Trophoblast cell (in vitro differentiated cells and primary cell): ENCODE data around the gene TFB2M.

Experiments used
- DNase-seq, 2 donors: peaks; one replicate each; pipeline ENCODE4 v3.0.0-alpha.2; 2016
- H2AFZ ChIP-seq: 2 replicates; pipeline ENCODE4 v1.6.1; 2013; ENCODE audit warnings: low read length, moderate library complexity, mild to moderate bottlenecking; ENCODE audit not compliant: insufficient read depth, poor library complexity
- H2AK5ac ChIP-seq: 2 replicates; pipeline ENCODE4 v1.6.1; 2013; ENCODE audit warnings: mild to moderate bottlenecking, low read length
- H2BK120ac ChIP-seq: 2 replicates; pipeline ENCODE4 v1.6.1; 2013; ENCODE audit warnings: low read length, mild to moderate bottlenecking, moderate library complexity; ENCODE audit not compliant: insufficient read depth, poor library complexity
- H2BK12ac ChIP-seq: 2 replicates; pipeline ENCODE4 v1.6.1; 2013; ENCODE audit warnings: mild to moderate bottlenecking, low read length, moderate library complexity
- H2BK5ac ChIP-seq: 2 replicates; pipeline ENCODE4 v1.6.1; 2013; ENCODE audit warnings: low read length, low read depth, moderate library complexity, mild to moderate bottlenecking; ENCODE audit not compliant: poor library complexity
- H3K14ac ChIP-seq: 2 replicates; pipeline ENCODE4 v1.6.1; 2013; ENCODE audit warnings: mild to moderate bottlenecking, low read length
- H3K18ac ChIP-seq: 2 replicates; pipeline ENCODE4 v1.6.1; 2013; ENCODE audit warnings: mild to moderate bottlenecking, low read length
- H3K23ac ChIP-seq: 2 replicates; pipeline ENCODE4 v1.6.1; 2013; ENCODE audit warnings: low read length
- H3K27ac ChIP-seq: 2 replicates; pipeline ENCODE4 v1.5.1; 2013; ENCODE audit warnings: low read depth, mild to moderate bottlenecking, inconsistent platforms, low read length, moderate library complexity
- H3K27me3 ChIP-seq: 2 replicates; pipeline ENCODE4 v1.6.1; 2013; ENCODE audit warnings: inconsistent platforms, mild to moderate bottlenecking, low read length, moderate library complexity; ENCODE audit not compliant: insufficient read depth
- H3K36me3 ChIP-seq, 2 experiments: 1 replicate in 1 of 2; 2 replicates in 1 of 2; pipeline ENCODE4 v1.6.1; 2013; ENCODE audit warnings: low read length in 2 of 2, mild to moderate bottlenecking in 2 of 2, moderate library complexity in 1 of 2; ENCODE audit not compliant: insufficient read depth in 2 of 2, control insufficient read depth in 1 of 2
- H3K4ac ChIP-seq: 2 replicates; pipeline ENCODE4 v1.6.1; 2013; ENCODE audit warnings: low read depth, mild to moderate bottlenecking, low read length, moderate library complexity
- H3K4me1 ChIP-seq, 2 experiments: 1 replicate in 1 of 2; 2 replicates in 1 of 2; pipeline ENCODE4 v1.6.1; 2013; ENCODE audit warnings: low read length in 2 of 2, mild to moderate bottlenecking in 2 of 2, moderate library complexity in 1 of 2; ENCODE audit not compliant: insufficient read depth in 2 of 2, control insufficient read depth in 1 of 2
- H3K4me2 ChIP-seq: 2 replicates; pipeline ENCODE4 v1.6.1; 2013; ENCODE audit warnings: inconsistent platforms, mild to moderate bottlenecking, low read length, moderate library complexity
- H3K4me3 ChIP-seq: 2 replicates; pipeline ENCODE4 v1.5.1; 2013; ENCODE audit warnings: mild to moderate bottlenecking, low read depth, low read length, inconsistent platforms
- H3K79me1 ChIP-seq: one replicate; pipeline ENCODE4 v1.6.1; 2013; ENCODE audit warnings: low read length
- H3K79me2 ChIP-seq: 2 replicates; pipeline ENCODE4 v1.6.1; 2013; ENCODE audit warnings: low read length, mild to moderate bottlenecking; ENCODE audit not compliant: control insufficient read depth, insufficient read depth, poor library complexity
- H3K9ac ChIP-seq: 2 replicates; pipeline ENCODE4 v1.6.1; 2013; ENCODE audit warnings: mild to moderate bottlenecking, low read length
- H3K9me3 ChIP-seq: 2 replicates; pipeline ENCODE4 v1.6.1; 2013; ENCODE audit warnings: low read depth, mild to moderate bottlenecking, control low read depth, inconsistent platforms, low read length; ENCODE audit not compliant: insufficient read depth
- H4K12ac ChIP-seq: 2 replicates; pipeline ENCODE4 v1.6.1; 2013; ENCODE audit warnings: low read depth, mild to moderate bottlenecking, low read length, moderate library complexity
- H4K8ac ChIP-seq: 2 replicates; pipeline ENCODE4 v1.6.1; 2013; ENCODE audit warnings: low read depth, mild to moderate bottlenecking, low read length, moderate library complexity
- H4K91ac ChIP-seq: one replicate; pipeline ENCODE4 v1.6.1; 2013; ENCODE audit warnings: low read depth, mild to moderate bottlenecking, low read length, moderate library complexity
- WGBS: extraction: QIAGEN DNeasy Blood & Tissue Kit; methylation state at CpG from one replicate; pipeline ENCODE4 v1.1.7; 2013; ENCODE audit warnings: missing lambda C conversion rate; ENCODE audit not compliant: insufficient read length, insufficient coverage; ENCODE audit errors: extremely low coverage; 5-methylcytosine and 5-hydroxymethylcytosine counted together

The TFB2M gene

DNA sequence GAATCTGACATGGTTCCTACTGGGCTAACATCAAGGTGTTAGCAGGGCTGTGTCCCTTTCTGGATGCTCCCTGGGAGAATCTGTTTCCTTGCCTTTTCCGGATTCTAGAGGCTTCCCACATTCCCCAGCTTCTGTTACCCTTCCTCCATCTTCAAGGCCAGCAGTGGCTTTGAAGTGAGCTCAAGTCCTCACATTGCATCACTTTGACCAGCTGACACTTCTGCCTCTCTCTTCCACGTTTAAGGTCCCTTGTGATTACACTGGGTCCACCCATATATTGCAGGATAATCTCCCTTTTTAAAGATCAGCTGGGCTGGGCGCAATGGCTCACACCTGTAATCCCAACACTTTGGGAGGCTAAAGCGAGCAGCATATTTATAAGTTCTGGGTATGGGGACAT is 33.3 kb upstream of the TFB2M start:
- no peak overlapping the region for H4K8ac ChIP-seq
- DNase-seq = no peak
- no peak overlapping the region for H2AFZ ChIP-seq
- no peak overlapping the region for H2BK120ac ChIP-seq
- H3K27me3 ChIP-seq = no peaks in the 10 kb centered on the region
- H2BK5ac ChIP-seq = no peak overlapping the region
- no peaks in the 10 kb centered on the region for H3K9me3 ChIP-seq
- H3K18ac ChIP-seq = no peak overlapping the region
- no peak overlapping the region for H3K4ac ChIP-seq
- H4K91ac ChIP-seq = no peak overlapping the region
- no peaks in the 10 kb centered on the region for H3K79me1 ChIP-seq
- H4K12ac ChIP-seq = no peak overlapping the region
- no peaks in the 10 kb centered on the region for H3K79me2 ChIP-seq
- no peak overlapping the region for H3K27ac ChIP-seq
- H3K14ac ChIP-seq = no peak overlapping the region
- no peak overlapping the region for H3K4me3 ChIP-seq
- H3K36me3 ChIP-seq = no peaks in the 10 kb centered on the region
- no peak overlapping the region for H2BK12ac ChIP-seq
- no CpG with 5 or more reads among the region's 4 CpGs for WGBS
- H2AK5ac ChIP-seq = no peak overlapping the region
- H3K23ac ChIP-seq = no peak overlapping the region
- H3K4me1 ChIP-seq = no peaks in the 10 kb centered on the region
- H3K4me2 ChIP-seq = no peak overlapping the region
- H3K9ac ChIP-seq = no peak overlapping the region

GRCh38 chr1:246597971-246598370 is 31.9 kb upstream of the TFB2M start:
- Histone ChIP-seq H3K9me3 (no peaks in the 10 kb centered on the region), H3K4me3 (no peak overlapping the region), H3K4ac (no peak overlapping the region), H3K18ac (no peak overlapping the region), H3K4me2 (no peak overlapping the region), H2BK12ac (no peak overlapping the region), H2AK5ac (no peak overlapping the region), H3K79me2 (no peaks in the 10 kb centered on the region), H4K91ac (no peak overlapping the region), H3K79me1 (no peaks in the 10 kb centered on the region), H4K12ac (no peak overlapping the region), H3K27me3 (no peaks in the 10 kb centered on the region), H4K8ac (no peak overlapping the region), H3K36me3 (no peaks in the 10 kb centered on the region), H2BK5ac (no peak overlapping the region), H3K9ac (no peak overlapping the region), H2BK120ac (no peak overlapping the region), H3K23ac (no peak overlapping the region), H2AFZ (no peak overlapping the region), H3K14ac (no peak overlapping the region), H3K27ac (no peak overlapping the region), H3K4me1 (no peaks in the 10 kb centered on the region)
- DNase-seq = no peak
- WGBS = no CpG with 5 or more reads among the region's 7 CpGs

- Histone ChIP-seq H3K9me3 (no peaks in the 10 kb centered on the region), H3K4me2 (no peak overlapping the region), H2AK5ac (no peak overlapping the region), H3K36me3 (no peaks in the 10 kb centered on the region), H3K9ac (no peak overlapping the region), H3K27me3 (no peaks in the 10 kb centered on the region), H2BK12ac (no peak overlapping the region), H3K79me2 (no peaks in the 10 kb centered on the region), H3K23ac (no peak overlapping the region), H4K12ac (no peak overlapping the region), H3K27ac (no peak overlapping the region), H4K8ac (no peak overlapping the region), H2BK5ac (no peak overlapping the region), H2AFZ (no peak overlapping the region), H3K18ac (no peak overlapping the region), H3K4me1 (no peaks in the 10 kb centered on the region), H3K4ac (no peak overlapping the region), H3K79me1 (no peaks in the 10 kb centered on the region), H3K14ac (no peak overlapping the region), H3K4me3 (no peak overlapping the region), H2BK120ac (no peak overlapping the region), H4K91ac (no peak overlapping the region)
- WGBS = no CpG with 5 or more reads among the region's 5 CpGs
- peak; percentile 22 to 63 for DNase-seq
Measured at GRCh38 chr1:246597340-246597739, 31.3 kb upstream of the TFB2M start.

DNA sequence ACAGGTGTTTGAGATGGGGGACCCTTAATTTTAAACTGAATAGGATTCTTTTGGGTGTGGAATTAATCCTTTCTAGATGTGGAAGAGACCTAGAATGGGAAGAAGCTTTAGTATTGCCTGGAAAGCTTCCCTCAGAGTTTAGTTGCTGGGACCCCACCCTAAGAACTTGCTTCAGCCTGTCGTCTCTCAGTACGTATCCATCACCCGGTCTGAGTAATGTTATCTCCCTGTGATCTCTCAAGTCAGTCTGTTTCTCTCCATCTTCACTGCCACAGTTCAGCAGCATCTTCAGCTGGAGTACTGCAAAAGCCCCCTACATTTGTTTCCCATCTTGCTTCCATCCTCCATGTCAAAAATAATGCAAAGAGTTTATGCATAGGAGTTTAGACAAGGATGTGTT is 29.1 kb upstream of the TFB2M start:
- DNase-seq = no peak
- no peak overlapping the region for H2BK120ac ChIP-seq
- no peak overlapping the region for H3K18ac ChIP-seq
- H3K36me3 ChIP-seq = no peaks in the 10 kb centered on the region
- no peak overlapping the region for H4K8ac ChIP-seq
- H3K14ac ChIP-seq = no peak overlapping the region
- no peaks in the 10 kb centered on the region for H3K4me1 ChIP-seq
- WGBS = no CpG with 5 or more reads among the region's 3 CpGs
- no peak overlapping the region for H3K9ac ChIP-seq
- no peak overlapping the region for H4K12ac ChIP-seq
- no peaks in the 10 kb centered on the region for H3K27me3 ChIP-seq
- H2AFZ ChIP-seq = no peak overlapping the region
- no peak overlapping the region for H2BK12ac ChIP-seq
- no peak overlapping the region for H3K27ac ChIP-seq
- no peak overlapping the region for H3K4me3 ChIP-seq
- no peak overlapping the region for H2BK5ac ChIP-seq
- H3K79me1 ChIP-seq = no peaks in the 10 kb centered on the region
- no peak overlapping the region for H3K23ac ChIP-seq
- no peaks in the 10 kb centered on the region for H3K79me2 ChIP-seq
- H4K91ac ChIP-seq = no peak overlapping the region
- no peak overlapping the region for H2AK5ac ChIP-seq
- H3K4ac ChIP-seq = no peak overlapping the region
- H3K9me3 ChIP-seq = no peaks in the 10 kb centered on the region
- H3K4me2 ChIP-seq = no peak overlapping the region

DNA sequence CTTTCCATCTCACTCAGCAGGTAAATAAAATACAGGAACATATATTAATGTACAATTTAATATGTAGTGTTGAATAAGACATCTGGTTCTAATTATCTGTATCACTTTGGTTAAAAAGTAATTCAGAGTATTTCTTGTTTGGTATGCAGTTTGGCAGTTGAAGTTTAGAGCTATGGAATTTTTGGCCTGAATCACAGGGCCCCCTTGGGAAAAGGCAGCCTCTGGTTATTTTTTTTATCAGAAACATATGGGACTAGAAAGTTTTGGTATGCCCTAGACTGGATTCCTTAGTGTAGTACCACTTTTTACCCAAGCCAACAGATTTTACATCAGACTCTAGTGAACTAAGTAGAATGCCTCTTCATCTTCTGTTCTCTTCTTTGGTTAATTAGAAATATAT is 26.6 kb upstream of the TFB2M start:
- no peak overlapping the region for H4K12ac ChIP-seq
- no peak overlapping the region for H3K9ac ChIP-seq
- no peak overlapping the region for H3K23ac ChIP-seq
- H3K36me3 ChIP-seq = no peaks in the 10 kb centered on the region
- H3K79me2 ChIP-seq = no peaks in the 10 kb centered on the region
- H3K9me3 ChIP-seq = peaks cover 2% of the 10 kb centered on the region
- no peak overlapping the region for H4K91ac ChIP-seq
- H2BK12ac ChIP-seq = no peak overlapping the region
- H3K4ac ChIP-seq = no peak overlapping the region
- H2AK5ac ChIP-seq = no peak overlapping the region
- no peak overlapping the region for H2AFZ ChIP-seq
- no peak overlapping the region for H3K18ac ChIP-seq
- H3K79me1 ChIP-seq = no peaks in the 10 kb centered on the region
- no peak overlapping the region for H3K4me3 ChIP-seq
- H3K14ac ChIP-seq = no peak overlapping the region
- H2BK5ac ChIP-seq = no peak overlapping the region
- no peaks in the 10 kb centered on the region for H3K27me3 ChIP-seq
- H4K8ac ChIP-seq = no peak overlapping the region
- H3K4me1 ChIP-seq = no peaks in the 10 kb centered on the region
- no peak overlapping the region for H2BK120ac ChIP-seq
- no peak for DNase-seq
- H3K27ac ChIP-seq = no peak overlapping the region
- H3K4me2 ChIP-seq = no peak overlapping the region
